ENCODE data around the gene SRBD1. TPM values are rescaled to one million over a fixed set of nuclear protein-coding genes. Genes with fewer than 3 reads are reported as not detected.

The SRBD1 gene
- total and polyA plus RNA-seq, 8 donors, result 4.4 to 45.7 (median 25.5) TPM

DNA sequence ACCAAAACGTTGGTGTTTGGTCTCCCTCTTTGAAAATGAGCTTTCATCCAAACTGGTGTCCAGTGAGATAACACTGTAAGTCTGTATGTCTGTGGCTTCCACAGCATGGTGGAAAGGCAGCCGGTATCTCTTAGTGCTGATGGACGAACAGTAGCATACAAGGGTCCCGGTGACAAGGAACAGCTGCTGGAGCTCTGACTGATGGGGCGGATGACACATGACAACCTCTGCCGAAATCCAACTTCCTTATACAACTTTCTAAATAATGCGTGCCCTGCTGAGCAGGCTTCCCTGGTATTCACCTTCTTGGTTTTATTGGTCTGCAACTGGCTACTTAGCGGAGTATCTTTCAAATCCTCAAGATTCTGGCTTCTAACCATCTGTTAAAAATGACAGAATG lies 216.2 kb downstream of the SRBD1 start:
- Histone ChIP-seq H3K9me3 (no peaks in the 10 kb centered on the region), H3K27me3 (no peaks in the 10 kb centered on the region), H3K36me3 (peaks cover 4 to 21% (median 13%) of the 10 kb centered on the region in 4 donors), H3K4me3 (no peak overlapping the region), H3K27ac (no peak overlapping the region), H3K4me1 (no peaks in the 10 kb centered on the region)
- intact Hi-C loops (cut with DNase I; ENCODE audit: low total_unique reads), result no loop called here
- no peak for DNase-seq
- 77 to 89% (median 87%) methylated on average over 8 of the region's 8 CpGs for WGBS, 5 donors
- no peak for TF ChIP-seq POLR2AphosphoS5 (IDR thresholded peaks at IDR 0.05)
- no peak for TF ChIP-seq POLR2A (IDR thresholded peaks at IDR 0.05)
- TF ChIP-seq, protein P1, sequence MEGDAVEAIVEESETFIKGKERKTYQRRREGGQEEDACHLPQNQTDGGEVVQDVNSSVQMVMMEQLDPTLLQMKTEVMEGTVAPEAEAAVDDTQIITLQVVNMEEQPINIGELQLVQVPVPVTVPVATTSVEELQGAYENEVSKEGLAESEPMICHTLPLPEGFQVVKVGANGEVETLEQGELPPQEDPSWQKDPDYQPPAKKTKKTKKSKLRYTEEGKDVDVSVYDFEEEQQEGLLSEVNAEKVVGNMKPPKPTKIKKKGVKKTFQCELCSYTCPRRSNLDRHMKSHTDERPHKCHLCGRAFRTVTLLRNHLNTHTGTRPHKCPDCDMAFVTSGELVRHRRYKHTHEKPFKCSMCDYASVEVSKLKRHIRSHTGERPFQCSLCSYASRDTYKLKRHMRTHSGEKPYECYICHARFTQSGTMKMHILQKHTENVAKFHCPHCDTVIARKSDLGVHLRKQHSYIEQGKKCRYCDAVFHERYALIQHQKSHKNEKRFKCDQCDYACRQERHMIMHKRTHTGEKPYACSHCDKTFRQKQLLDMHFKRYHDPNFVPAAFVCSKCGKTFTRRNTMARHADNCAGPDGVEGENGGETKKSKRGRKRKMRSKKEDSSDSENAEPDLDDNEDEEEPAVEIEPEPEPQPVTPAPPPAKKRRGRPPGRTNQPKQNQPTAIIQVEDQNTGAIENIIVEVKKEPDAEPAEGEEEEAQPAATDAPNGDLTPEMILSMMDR (IDR thresholded peaks at IDR 0.05), result no peak
- TF ChIP-seq EP300 (IDR thresholded peaks at IDR 0.05), result no peak

DNA sequence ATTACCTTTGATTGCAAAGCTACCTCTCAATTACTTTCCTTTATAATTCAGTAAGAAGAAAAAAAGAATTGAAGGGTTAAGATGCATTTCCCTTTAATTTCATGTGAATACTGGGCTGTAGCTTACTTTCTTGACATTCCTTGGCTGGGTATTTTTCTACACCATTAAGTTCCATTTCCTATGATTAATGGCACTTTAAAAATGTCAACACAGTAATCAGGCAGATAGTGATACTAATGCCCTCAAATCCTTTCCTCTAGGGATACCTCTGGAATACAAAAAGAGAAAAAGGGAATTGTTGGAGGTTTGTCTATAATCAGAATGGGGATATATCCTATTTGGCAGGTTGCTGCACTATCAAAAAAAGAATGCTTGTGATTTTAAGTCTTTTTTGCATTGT lies 216.9 kb downstream of the SRBD1 start:
- TF ChIP-seq POLR2AphosphoS5 (IDR thresholded peaks at IDR 0.05), result no peak
- TF ChIP-seq POLR2A (IDR thresholded peaks at IDR 0.05), result no peak
- TF ChIP-seq, protein P1 (IDR thresholded peaks at IDR 0.05), result no peak
- no peak for TF ChIP-seq EP300 (IDR thresholded peaks at IDR 0.05)
- Histone ChIP-seq H3K27ac (no peak overlapping the region), H3K36me3 (peaks cover 7 to 25% (median 17%) of the 10 kb centered on the region in 4 donors), H3K4me1 (no peaks in the 10 kb centered on the region), H3K27me3 (no peaks in the 10 kb centered on the region), H3K9me3 (no peaks in the 10 kb centered on the region), H3K4me3 (no peak overlapping the region)
- intact Hi-C loops (cut with DNase I; ENCODE audit: low total_unique reads), result no loop called here
- no peak for DNase-seq

DNA sequence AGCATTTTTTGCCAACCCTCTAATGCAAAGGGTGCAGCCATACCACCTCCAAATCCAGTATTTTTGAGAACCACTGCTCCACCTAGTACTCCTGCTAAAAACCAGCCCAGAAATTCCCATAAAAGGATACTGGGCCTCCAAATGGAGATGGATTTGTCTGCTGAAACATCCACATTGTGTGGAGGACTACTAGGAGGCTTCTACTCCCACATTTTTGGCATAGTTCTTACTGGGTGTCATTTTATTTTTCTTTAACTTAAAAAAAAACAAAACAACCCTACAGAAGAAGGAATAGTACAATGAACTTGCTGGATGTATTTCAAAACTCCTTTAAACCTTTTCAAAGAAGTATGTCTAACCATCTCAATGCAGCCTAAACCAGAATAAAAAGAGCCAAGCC lies 219.2 kb downstream of the SRBD1 start:
- intact Hi-C loops (cut with DNase I; ENCODE audit: low total_unique reads), result no loop called here
- Histone ChIP-seq H3K4me1 (no peaks in the 10 kb centered on the region), H3K27me3 (no peaks in the 10 kb centered on the region), H3K36me3 (peaks cover 9 to 45% (median 38%) of the 10 kb centered on the region in 4 donors), H3K9me3 (no peaks in the 10 kb centered on the region), H3K4me3 (no peak overlapping the region), H3K27ac (no peak overlapping the region)
- DNase-seq, result no peak
- TF ChIP-seq EP300 (IDR thresholded peaks at IDR 0.05) (no peak), POLR2AphosphoS5 (IDR thresholded peaks at IDR 0.05) (no peak), POLR2A (IDR thresholded peaks at IDR 0.05) (no peak)
- TF ChIP-seq, protein P1 (IDR thresholded peaks at IDR 0.05), result no peak

- no peak for DNase-seq
- TF ChIP-seq EP300 (IDR thresholded peaks at IDR 0.05) (no peak), POLR2AphosphoS5 (IDR thresholded peaks at IDR 0.05) (no peak)
- Histone ChIP-seq H3K36me3 (peaks cover 9 to 45% (median 38%) of the 10 kb centered on the region in 4 donors), H3K4me3 (no peak overlapping the region), H3K27me3 (no peaks in the 10 kb centered on the region), H3K27ac (no peak overlapping the region), H3K4me1 (no peaks in the 10 kb centered on the region), H3K9me3 (no peaks in the 10 kb centered on the region)
- intact Hi-C loops (cut with DNase I; ENCODE audit: low total_unique reads), result no loop called here
- 84 to 98% (median 90%) methylated on average over 3 of the region's 3 CpGs for WGBS, 5 donors
Observed at GRCh38 chr2:45390861-45391260, 220.2 kb downstream of the SRBD1 start.

DNA sequence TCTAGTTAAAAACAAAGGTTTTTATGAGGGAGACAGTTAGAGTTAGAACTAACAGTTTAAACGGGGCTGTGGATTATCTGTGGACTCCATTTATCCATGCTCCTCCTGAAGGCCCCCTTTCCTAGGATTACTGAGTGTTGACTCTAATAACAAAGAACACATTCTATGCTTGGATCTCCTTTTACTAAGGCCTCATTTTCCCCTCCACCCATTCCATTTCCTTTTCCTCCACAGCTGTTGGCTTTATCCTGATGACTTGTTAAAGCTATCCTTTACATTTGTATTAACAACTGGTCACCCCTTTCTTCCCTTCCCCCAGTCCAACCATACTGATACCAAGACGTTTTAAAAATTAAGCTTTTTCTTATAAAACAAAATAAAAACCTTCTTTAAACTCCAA lies 220.6 kb downstream of the SRBD1 start:
- H3K4me1 ChIP-seq, result no peaks in the 10 kb centered on the region
- intact Hi-C loops (cut with DNase I; ENCODE audit: low total_unique reads), result no loop called here
- TF ChIP-seq POLR2AphosphoS5 (IDR thresholded peaks at IDR 0.05), result no peak
- no peak for TF ChIP-seq EP300 (IDR thresholded peaks at IDR 0.05)
- TF ChIP-seq, protein P1 (IDR thresholded peaks at IDR 0.05), result no peak
- no peak for TF ChIP-seq POLR2A (IDR thresholded peaks at IDR 0.05)
- 61 to 70% (median 65%) methylated on average over 2 of the region's 2 CpGs for WGBS, 5 donors
- H3K4me3 ChIP-seq, result no peak overlapping the region
- DNase-seq, result no peak
- no peaks in the 10 kb centered on the region for H3K9me3 ChIP-seq
- peaks cover 9 to 45% (median 38%) of the 10 kb centered on the region in 4 donors for H3K36me3 ChIP-seq
- H3K27me3 ChIP-seq, result no peaks in the 10 kb centered on the region
- no peak overlapping the region for H3K27ac ChIP-seq

Data from stomach (tissue), 9 donors.